HepG2 (cell line): Measurements from ENCODE around the gene DOCK11. TPM values are rescaled to one million over a fixed set of nuclear protein-coding genes. Genes with fewer than 3 reads are reported as not detected.

Source experiments
- ATAC-seq: fragments of 200-7000 bp; cut with Tn5 transposase; 3 replicates; pipeline ENCODE4 v1.9.1; 2020; ENCODE audit warnings: mild to moderate bottlenecking, moderate library complexity
- BruUV-seq: library from RNA; stranded (reverse); fragments of 400-500 nt; replicated peaks from 2 replicates; lab custom pipeline; 2021; lab: Mats Ljungman, UMichigan
- CTCF ChIA-PET: fragments of 300-600 bp; formaldehyde crosslinking; extraction: SDS; loops from one replicate; lab custom pipeline; 2021; ENCODE audit warnings: low total read pairs, inconsistent platforms, low intra/inter-chr PET ratio; lab: Yijun Ruan, JAX
- POLR2A ChIA-PET: fragments of 350-600 bp; sonication (Branson Sonifier 250); formaldehyde crosslinking; loops from one replicate; lab custom pipeline; 2020; ENCODE audit warnings: antibody characterized with exemption, inconsistent platforms; lab: Yijun Ruan, JAX
- DNase-seq: peaks from one replicate; pipeline ENCODE4 v3.0.0-alpha.2; 2015; ENCODE audit warnings: low spot score
- FAIRE-seq: peaks from 3 replicates; lab custom pipeline; 2011; peaks lifted over from hg19 to GRCh38; lab: Jason Lieb, UNC
- H2AFZ ChIP-seq: one replicate; pipeline ENCODE4 v1.6.1; 2011; ENCODE audit warnings: low read length, inconsistent platforms
- H3K27ac ChIP-seq: fragments of 300-600 bp; 3 replicates; pipeline ENCODE4 v1.8.0; 2011; ENCODE audit warnings: mixed run types, mild to moderate bottlenecking, mixed read lengths, low read length, inconsistent platforms; ENCODE audit not compliant: insufficient read depth; ENCODE audit errors: extremely low read length
- H3K27me3 ChIP-seq, 2 experiments: fragments of 200-600 bp in 1 of 2; 2 replicates in 1 of 2; 3 replicates in 1 of 2; pipeline versions ENCODE4 v1.6.0 to v1.8.0; 2011; ENCODE audit warnings: low read length in 2 of 2, mild to moderate bottlenecking in 2 of 2, moderate library complexity in 2 of 2, inconsistent platforms in 1 of 2; ENCODE audit not compliant: insufficient read depth in 2 of 2, control insufficient read depth in 1 of 2
- H3K36me3 ChIP-seq, 2 experiments: fragments of 200-600 bp in 1 of 2; replicated peaks in 1 of 2; 2 replicates in 1 of 2; 3 replicates in 1 of 2; pipeline versions ENCODE4 v1.5.1 to v1.8.0; 2011; ENCODE audit warnings: low read length in 2 of 2, inconsistent platforms in 1 of 2; ENCODE audit not compliant: insufficient read depth in 2 of 2, control insufficient read depth in 1 of 2
- H3K4me1 ChIP-seq: 2 replicates; pipeline ENCODE4 v1.5.1; 2012; ENCODE audit warnings: low read length, inconsistent platforms; ENCODE audit not compliant: insufficient read depth
- H3K4me2 ChIP-seq: 2 replicates; pipeline ENCODE4 v1.6.0; 2011; ENCODE audit warnings: low read depth, low read length, inconsistent platforms
- H3K4me3 ChIP-seq, 3 experiments: fragments of 200-600 bp in 1 of 3; sonication (generic), shearing (Covaris generic) in 1 of 3; replicated peaks in 1 of 3; 2 replicates each; pipeline ENCODE4 v1.5.1; 2011 to 2016; ENCODE audit warnings: low read length in 3 of 3, inconsistent platforms in 2 of 3, low read depth in 2 of 3, mild to moderate bottlenecking in 2 of 3, control low read depth in 1 of 3, mixed read lengths in 1 of 3; ENCODE audit not compliant: insufficient read depth in 1 of 3
- H3K79me2 ChIP-seq: one replicate; pipeline ENCODE4 v1.6.1; 2011; ENCODE audit warnings: low read length, inconsistent platforms; ENCODE audit not compliant: insufficient read depth
- H3K9ac ChIP-seq: 2 replicates; pipeline ENCODE4 v1.6.0; 2011; ENCODE audit warnings: mild to moderate bottlenecking, low read depth, low read length, inconsistent platforms; ENCODE audit not compliant: insufficient read depth
- H3K9me3 ChIP-seq: 2 replicates; pipeline ENCODE4 v1.5.1; 2012; ENCODE audit warnings: mild to moderate bottlenecking, low read length
- H4K20me1 ChIP-seq: 2 replicates; pipeline ENCODE4 v1.6.0; 2011; ENCODE audit warnings: inconsistent platforms, mild to moderate bottlenecking, low read length, moderate library complexity; ENCODE audit not compliant: insufficient read depth
- AGO2 ChIP-seq: fragments of 200-400 bp; formaldehyde crosslinking; optimal IDR thresholded peaks from 2 replicates; pipeline ENCODE3; 2017; ENCODE audit warnings: mild to moderate bottlenecking, low read depth, low read length, moderate library complexity
- ARID2 ChIP-seq: sonication (generic); formaldehyde crosslinking; IDR thresholded peaks from 2 replicates; pipeline ENCODE4 v1.8.1; 2022; ENCODE audit warnings: mild to moderate bottlenecking, missing genetic modification reagents, borderline replicate concordance
- EED ChIP-seq: sonication (generic); formaldehyde crosslinking; IDR thresholded peaks from 2 replicates; pipeline ENCODE4 v1.5.0; 2020; ENCODE audit warnings: mild to moderate bottlenecking, missing genetic modification reagents
- EZH2 ChIP-seq: conservative IDR thresholded peaks from 2 replicates; pipeline ENCODE4 v1.6.1; 2012; ENCODE audit warnings: mild to moderate bottlenecking, low read depth, low read length, moderate library complexity
- NFYC ChIP-seq: IDR thresholded peaks from 2 replicates; pipeline ENCODE4 v1.6.1; 2016; ENCODE audit warnings: missing genetic modification reagents, missing compliant biosample characterization
- ZNF326 ChIP-seq: sonication (generic); formaldehyde crosslinking; IDR thresholded peaks from 2 replicates; pipeline ENCODE4 v1.4.0; 2020; ENCODE audit warnings: missing genetic modification reagents, borderline replicate concordance
- ZNF652 ChIP-seq: IDR thresholded peaks from 2 replicates; pipeline ENCODE4 v1.6.1; 2016; ENCODE audit warnings: low read depth, borderline replicate concordance
- ZNF766 ChIP-seq: sonication (generic); formaldehyde crosslinking; IDR thresholded peaks from 2 replicates; pipeline ENCODE4 v1.5.0; 2020; ENCODE audit warnings: missing genetic modification reagents, borderline replicate concordance
- WGBS: methylation state at CpG from one replicate; pipeline ENCODE4 v1.1.6; 2017; ENCODE audit warnings: low lambda C conversion rate; 5-methylcytosine and 5-hydroxymethylcytosine counted together
- in situ Hi-C: cut with HindIII; loops from 2 replicates; pipeline ENCODE4 v1.10.0; 2017; ENCODE audit warnings: low pct_unique_long_range_greater_than_20kb; ENCODE audit not compliant: extremely low pct_ligation_motif_present
- intact Hi-C: fragments of 100-400 bp; cut with micrococcal nuclease; formaldehyde crosslinking; loops from one replicate; pipeline ENCODE4 v1.10.0; 2022; ENCODE audit not compliant: unreplicated experiment
- polyA plus RNA-seq, 8 experiments: library from polyadenylated mRNA; depleted of rRNA in 3 of 8; stranded (reverse) in 7 of 8; unstranded in 1 of 8; fragments of >200 nt; fragmentation: Illumina TruSeq in 4 of 8; extraction: Trizol in 4 of 8; gene quantifications; 2 replicates each; pipeline versions ENCODE4 v1.2.1 to v1.2.3, GENCODE V29; 2011 to 2016; ENCODE audit warnings: low read depth in 4 of 8, missing spikeins in 1 of 8, mixed read lengths in 1 of 8; ENCODE audit not compliant: insufficient read depth in 1 of 8
- total RNA-seq, 5 experiments: library from RNA; depleted of rRNA; stranded (reverse); fragments of >200 nt; fragmentation: Illumina TruSeq; extraction: Trizol; gene quantifications; 2 replicates each; pipeline ENCODE4 v1.2.3, GENCODE V29; 2016; ENCODE audit warnings: low read depth in 1 of 5
- TF ChIP-seq, protein P1 (sequence below): sonication (generic); formaldehyde crosslinking; IDR thresholded peaks from 2 replicates; pipeline ENCODE4 v1.4.0; 2020; ENCODE audit warnings: mild to moderate bottlenecking, missing genetic modification reagents
- TF ChIP-seq, protein P2 (sequence below): sonication (generic); formaldehyde crosslinking; IDR thresholded peaks from 2 replicates; pipeline ENCODE4 v1.4.0; 2020; ENCODE audit warnings: missing genetic modification reagents, borderline replicate concordance
- TF ChIP-seq, protein P3 (sequence below): sonication (generic); formaldehyde crosslinking; IDR thresholded peaks from 2 replicates; pipeline ENCODE4 v1.8.0; 2022; ENCODE audit warnings: mild to moderate bottlenecking, missing genetic modification reagents, moderate library complexity

Gene DOCK11
- total and polyA plus RNA-seq, 2 of the 13 experiments (the other 11 are each of a cell fraction or from before 2014, with no cell fraction given), result 0.02 to 0.12 TPM

DNA sequence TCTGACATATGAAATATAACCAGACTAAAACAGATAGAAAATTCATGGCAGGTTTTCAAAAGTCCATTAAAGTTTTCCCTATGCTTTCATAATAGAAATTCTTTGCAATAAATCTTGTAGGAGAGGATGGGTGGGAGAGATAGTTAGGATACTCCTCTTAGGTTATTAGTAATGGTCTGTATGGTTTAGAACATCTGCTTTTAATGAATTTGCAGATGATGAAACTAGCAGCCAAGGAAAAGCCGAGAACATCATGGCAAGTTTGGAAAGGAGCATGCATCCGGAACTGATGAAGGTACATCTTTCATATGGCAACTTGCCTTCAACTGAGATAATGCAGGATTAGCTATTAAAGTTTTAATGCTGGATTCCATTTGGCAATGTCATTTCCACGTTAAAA, 70.7 kb downstream of the DOCK11 start:
- no peak for ATAC-seq
- Histone ChIP-seq H3K4me1 (no peaks in the 10 kb centered on the region), H3K9ac (no peak overlapping the region), H3K79me2 (no peaks in the 10 kb centered on the region), H2AFZ (no peak overlapping the region), H3K27ac (no peak overlapping the region), H4K20me1 (no peaks in the 10 kb centered on the region), H3K27me3 (no peaks in the 10 kb centered on the region), H3K4me2 (no peak overlapping the region), H3K4me3 (no peak overlapping the region), H3K9me3 (no peaks in the 10 kb centered on the region), H3K36me3 (no peaks in the 10 kb centered on the region)
- intact Hi-C loops (no loop called here), in situ Hi-C loops (no loop called here)
- DNase-seq, result no peak
- TF ChIP-seq AGO2 (no peak), ZNF326 (CRISPR knock-in tag) (no peak), ZNF766 (CRISPR knock-in tag) (no peak), EZH2 (no peak), NFYC (CRISPR knock-in tag) (no peak), ZNF652 (no peak), ARID2 (CRISPR knock-in tag) (no peak), EED (CRISPR knock-in tag) (no peak)
- TF ChIP-seq, protein P1, sequence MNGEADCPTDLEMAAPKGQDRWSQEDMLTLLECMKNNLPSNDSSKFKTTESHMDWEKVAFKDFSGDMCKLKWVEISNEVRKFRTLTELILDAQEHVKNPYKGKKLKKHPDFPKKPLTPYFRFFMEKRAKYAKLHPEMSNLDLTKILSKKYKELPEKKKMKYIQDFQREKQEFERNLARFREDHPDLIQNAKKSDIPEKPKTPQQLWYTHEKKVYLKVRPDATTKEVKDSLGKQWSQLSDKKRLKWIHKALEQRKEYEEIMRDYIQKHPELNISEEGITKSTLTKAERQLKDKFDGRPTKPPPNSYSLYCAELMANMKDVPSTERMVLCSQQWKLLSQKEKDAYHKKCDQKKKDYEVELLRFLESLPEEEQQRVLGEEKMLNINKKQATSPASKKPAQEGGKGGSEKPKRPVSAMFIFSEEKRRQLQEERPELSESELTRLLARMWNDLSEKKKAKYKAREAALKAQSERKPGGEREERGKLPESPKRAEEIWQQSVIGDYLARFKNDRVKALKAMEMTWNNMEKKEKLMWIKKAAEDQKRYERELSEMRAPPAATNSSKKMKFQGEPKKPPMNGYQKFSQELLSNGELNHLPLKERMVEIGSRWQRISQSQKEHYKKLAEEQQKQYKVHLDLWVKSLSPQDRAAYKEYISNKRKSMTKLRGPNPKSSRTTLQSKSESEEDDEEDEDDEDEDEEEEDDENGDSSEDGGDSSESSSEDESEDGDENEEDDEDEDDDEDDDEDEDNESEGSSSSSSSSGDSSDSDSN (CRISPR knock-in tag), result no peak
- TF ChIP-seq, protein P2, sequence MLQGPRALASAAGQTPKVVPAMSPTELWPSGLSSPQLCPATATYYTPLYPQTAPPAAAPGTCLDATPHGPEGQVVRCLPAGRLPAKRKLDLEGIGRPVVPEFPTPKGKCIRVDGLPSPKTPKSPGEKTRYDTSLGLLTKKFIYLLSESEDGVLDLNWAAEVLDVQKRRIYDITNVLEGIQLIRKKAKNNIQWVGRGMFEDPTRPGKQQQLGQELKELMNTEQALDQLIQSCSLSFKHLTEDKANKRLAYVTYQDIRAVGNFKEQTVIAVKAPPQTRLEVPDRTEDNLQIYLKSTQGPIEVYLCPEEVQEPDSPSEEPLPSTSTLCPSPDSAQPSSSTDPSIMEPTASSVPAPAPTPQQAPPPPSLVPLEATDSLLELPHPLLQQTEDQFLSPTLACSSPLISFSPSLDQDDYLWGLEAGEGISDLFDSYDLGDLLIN (CRISPR knock-in tag), result no peak
- TF ChIP-seq, protein P3, sequence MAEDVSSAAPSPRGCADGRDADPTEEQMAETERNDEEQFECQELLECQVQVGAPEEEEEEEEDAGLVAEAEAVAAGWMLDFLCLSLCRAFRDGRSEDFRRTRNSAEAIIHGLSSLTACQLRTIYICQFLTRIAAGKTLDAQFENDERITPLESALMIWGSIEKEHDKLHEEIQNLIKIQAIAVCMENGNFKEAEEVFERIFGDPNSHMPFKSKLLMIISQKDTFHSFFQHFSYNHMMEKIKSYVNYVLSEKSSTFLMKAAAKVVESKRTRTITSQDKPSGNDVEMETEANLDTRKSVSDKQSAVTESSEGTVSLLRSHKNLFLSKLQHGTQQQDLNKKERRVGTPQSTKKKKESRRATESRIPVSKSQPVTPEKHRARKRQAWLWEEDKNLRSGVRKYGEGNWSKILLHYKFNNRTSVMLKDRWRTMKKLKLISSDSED (CRISPR knock-in tag), result no peak
- BruUV-seq, result no TSS peak
- no peak for FAIRE-seq
- ChIA-PET POLR2A (no interaction called here), CTCF (no interaction called here)
- WGBS, result 60% methylated on average over 3 of the region's 3 CpGs
